Measurements from ENCODE around the gene LRRC52.

- TF ChIP-seq EGR1 (IDR thresholded peaks at IDR 0.05) (no peak), YY1 (IDR thresholded peaks at IDR 0.05; ENCODE audit: low read depth) (no peak), MAX (IDR thresholded peaks at IDR 0.05) (no peak), USF1 (IDR thresholded peaks at IDR 0.05) (no peak), CREB1 (IDR thresholded peaks at IDR 0.05; ENCODE audit: low read depth) (no peak), REST (IDR thresholded peaks at IDR 0.05; ENCODE audit: low read depth) (no peak), RAD21 (IDR thresholded peaks at IDR 0.05; ENCODE audit: low read depth) (no peak), NFIC (IDR thresholded peaks at IDR 0.05) (no peak), CEBPB (IDR thresholded peaks at IDR 0.05) (no peak), TCF12 (IDR thresholded peaks at IDR 0.05; ENCODE audit: low read depth) (no peak), FOXM1 (IDR thresholded peaks at IDR 0.05; ENCODE audit: borderline replicate concordance, low read depth) (no peak), TEAD4 (IDR thresholded peaks at IDR 0.05) (no peak)
Measured at GRCh38 chr1:165577707-165578106, 33.9 kb downstream of the LRRC52 start.
